ENCODE data around the gene TEC.

TEC gene

GRCh38 chr4:48105230-48105629 lies 164.4 kb downstream of the TEC start:
- CTCF ChIA-PET: interaction anchor here (2.9 kb wide), 1 partner anchor 18 kb away, joined by 9 read pairs; no protein-coding TSS in a partner anchor
- DNase-seq (ENCODE audit: low read depth, low spot score): no peak
- no peak overlapping the region for H3K4me3 ChIP-seq (ENCODE audit: low read depth, low read length)
- no peak for TF ChIP-seq CTCF (IDR thresholded peaks at IDR 0.05; ENCODE audit: insufficient read depth, low read length, missing control alignments)
- POLR2A ChIA-PET: no interaction called here

- ChIA-PET CTCF (no interaction called here), POLR2A (no interaction called here)
- DNase-seq (ENCODE audit: low read depth, low spot score): no peak
- no peak for TF ChIP-seq CTCF (IDR thresholded peaks at IDR 0.05; ENCODE audit: insufficient read depth, low read length, missing control alignments)
- no peak overlapping the region for H3K4me3 ChIP-seq (ENCODE audit: low read depth, low read length)
These were observed 166.0 kb downstream of the TEC start for GRCh38 chr4:48103483-48104139.

- CTCF ChIA-PET: interaction anchor here (0.6 kb wide), 1 partner anchor 100 kb away, joined by 3 read pairs; no protein-coding TSS in a partner anchor
- POLR2A ChIA-PET: no interaction called here
- no peak for DNase-seq (ENCODE audit: low read depth, low spot score)
- no peak for TF ChIP-seq CTCF (IDR thresholded peaks at IDR 0.05; ENCODE audit: insufficient read depth, low read length, missing control alignments)
- H3K4me3 ChIP-seq (ENCODE audit: low read depth, low read length): no peak overlapping the region
These were observed 167.3 kb downstream of the TEC start for GRCh38 chr4:48102303-48102702.

GRCh38 chr4:48100256-48100655 lies 169.4 kb downstream of the TEC start:
- CTCF ChIA-PET: no interaction called here
- POLR2A ChIA-PET: no interaction called here
- no peak for DNase-seq (ENCODE audit: low read depth, low spot score)
- TF ChIP-seq CTCF (IDR thresholded peaks at IDR 0.05; ENCODE audit: insufficient read depth, low read length, missing control alignments): no peak
- H3K4me3 ChIP-seq (ENCODE audit: low read depth, low read length): no peak overlapping the region

GRCh38 chr4:48095441-48095840 lies 174.2 kb downstream of the TEC start:
- POLR2A ChIA-PET: no interaction called here
- H3K4me3 ChIP-seq (ENCODE audit: low read depth, low read length): no peak overlapping the region
- TF ChIP-seq CTCF (IDR thresholded peaks at IDR 0.05; ENCODE audit: insufficient read depth, low read length, missing control alignments): no peak
- DNase-seq (ENCODE audit: low read depth, low spot score): no peak
- CTCF ChIA-PET: interaction anchor here (1.3 to 2.4 kb wide), 4 partner anchors 10 to 62 kb away, joined by 3 to 18 read pairs (median 5); no protein-coding TSS in a partner anchor

- TF ChIP-seq CTCF (IDR thresholded peaks at IDR 0.05; ENCODE audit: insufficient read depth, low read length, missing control alignments): no peak
- no peak for DNase-seq (ENCODE audit: low read depth, low spot score)
- ChIA-PET POLR2A (no interaction called here), CTCF (no interaction called here)
- H3K4me3 ChIP-seq (ENCODE audit: low read depth, low read length): no peak overlapping the region
These were observed 175.6 kb downstream of the TEC start for GRCh38 chr4:48093991-48094416.
